HG03354 (cell line): ENCODE data around the gene TBC1D14.

Source experiments
- ATAC-seq: cut with Tn5 transposase; IDR thresholded peaks from one replicate; pipeline ENCODE4 v1.9.1; 2021; ENCODE audit warnings: mild to moderate bottlenecking; ENCODE audit not compliant: unreplicated experiment, poor library complexity, severe bottlenecking

Gene TBC1D14

GRCh38 chr4:6924361-6924779, 14.7 kb downstream of the TBC1D14 start:
- ATAC-seq = no peak

- no peak for ATAC-seq
Observed at GRCh38 chr4:6925357-6925836, 15.8 kb downstream of the TBC1D14 start.

- no peak for ATAC-seq
Observed at GRCh38 chr4:6926081-6926480, 16.5 kb downstream of the TBC1D14 start.

DNA sequence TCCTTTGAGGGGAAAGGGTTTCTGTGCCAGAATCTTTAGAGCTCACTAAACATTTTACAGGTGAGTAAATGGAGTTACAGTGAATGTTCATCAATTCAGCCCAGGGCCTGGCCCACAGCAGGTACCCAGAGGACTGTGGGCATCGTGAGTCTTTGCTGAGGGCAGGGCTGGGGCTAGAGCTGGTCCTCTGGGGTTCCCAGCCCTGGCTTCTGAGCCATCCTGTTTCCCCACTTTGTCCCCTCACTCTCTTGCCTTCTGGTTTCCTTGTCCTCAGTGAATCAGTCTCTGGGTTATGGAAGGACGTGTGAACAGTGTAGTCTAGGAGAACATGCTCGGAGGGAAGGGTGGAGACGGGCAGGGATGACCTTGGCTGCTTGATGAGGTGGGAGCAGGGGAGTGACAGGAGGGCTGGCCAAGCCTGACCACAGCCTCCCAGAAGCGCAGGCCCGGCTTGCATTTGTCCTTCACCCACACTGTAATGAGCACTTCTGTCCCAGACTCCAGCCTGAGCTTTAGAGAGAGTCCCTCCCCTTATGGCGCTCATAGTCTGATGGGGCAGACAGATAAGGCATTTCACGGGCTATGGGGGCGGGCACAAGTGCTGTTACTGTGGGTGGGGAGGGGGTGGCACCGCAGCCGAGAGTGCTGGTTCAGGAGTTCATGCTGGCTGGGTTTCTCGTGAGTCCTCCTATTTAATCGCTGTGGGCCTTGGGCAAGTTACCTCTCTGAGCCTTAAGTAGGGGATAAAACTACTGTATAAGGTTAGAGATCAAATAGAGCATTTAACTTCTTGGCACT, 17.3 kb downstream of the TBC1D14 start:
- no peak for ATAC-seq

GRCh38 chr4:6928081-6928480, 18.5 kb downstream of the TBC1D14 start:
- no peak for ATAC-seq

DNA sequence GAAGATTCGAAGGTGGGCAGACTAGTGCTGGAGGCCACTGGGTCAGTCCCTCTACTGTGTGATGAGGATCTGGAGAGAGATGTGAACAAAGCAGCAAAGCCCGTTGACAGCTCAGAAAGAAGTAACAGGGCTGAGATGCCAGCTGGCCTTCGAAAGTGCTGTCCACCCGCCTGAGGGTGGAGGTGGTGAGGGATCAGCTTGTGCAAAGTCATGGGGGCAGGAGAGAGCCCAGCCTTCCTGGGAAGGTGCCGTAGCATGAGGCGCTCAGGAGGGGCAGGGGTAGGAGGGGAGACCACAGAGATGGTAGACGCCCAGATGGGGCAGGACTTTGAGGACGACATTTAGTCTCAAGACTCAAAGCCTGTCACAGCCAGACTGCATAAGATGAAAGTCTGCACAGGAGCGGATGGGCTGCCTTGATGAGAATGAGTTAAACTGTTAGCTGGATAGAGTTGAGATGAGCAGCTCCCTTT, 19.7 kb downstream of the TBC1D14 start:
- no peak for ATAC-seq

DNA sequence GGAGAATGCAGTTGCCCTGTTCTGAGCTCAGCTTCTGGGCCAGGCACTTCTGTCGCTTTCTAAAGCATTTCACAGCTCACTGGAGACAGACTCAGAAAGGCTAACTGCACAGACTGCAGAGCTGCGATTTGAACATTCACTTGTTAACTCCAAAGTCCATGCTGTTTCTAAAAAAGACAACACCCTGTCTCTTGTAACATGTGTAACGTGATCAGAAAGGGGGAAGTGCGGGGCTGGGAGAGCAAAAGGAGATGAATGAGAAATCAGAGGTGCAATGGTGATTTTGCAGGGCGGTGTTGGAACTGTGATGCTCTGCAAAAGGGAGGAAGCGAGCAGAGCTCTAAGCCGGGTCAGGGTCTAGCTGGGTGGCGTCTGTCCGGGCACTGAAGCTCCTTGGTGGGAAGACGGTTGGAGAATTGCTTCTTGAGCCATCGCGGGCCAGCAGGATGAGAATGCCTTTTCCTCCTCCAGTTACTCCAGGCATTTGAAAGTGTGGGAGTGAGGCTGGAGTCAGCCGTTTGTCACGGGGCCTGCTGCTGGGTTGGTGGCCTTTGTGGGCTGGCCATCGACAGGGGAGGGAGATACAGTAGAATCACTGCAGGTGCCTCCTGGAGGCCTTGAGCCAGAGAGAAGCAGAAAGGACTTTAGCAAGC, 20.3 kb downstream of the TBC1D14 start:
- no peak for ATAC-seq

DNA sequence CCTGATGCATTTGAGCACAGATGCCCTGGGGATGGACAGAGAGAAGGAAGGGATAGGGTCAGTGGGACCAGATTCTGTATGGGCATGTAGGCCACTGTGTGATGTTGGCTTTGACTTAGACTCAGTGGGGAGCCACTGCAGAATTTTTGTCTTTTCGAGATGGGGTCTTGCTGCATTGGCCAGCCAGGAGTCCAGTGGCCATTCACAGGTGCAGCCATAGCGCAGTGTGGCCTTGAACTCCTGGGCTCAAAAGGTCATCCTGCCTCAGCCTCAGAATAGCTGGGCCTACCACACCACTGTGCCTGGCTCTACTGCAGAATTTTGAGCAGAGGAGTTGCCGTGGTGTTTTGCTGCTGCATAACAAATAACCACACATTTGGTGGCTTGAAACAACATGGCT, 22.8 kb downstream of the TBC1D14 start:
- ATAC-seq = no peak

DNA sequence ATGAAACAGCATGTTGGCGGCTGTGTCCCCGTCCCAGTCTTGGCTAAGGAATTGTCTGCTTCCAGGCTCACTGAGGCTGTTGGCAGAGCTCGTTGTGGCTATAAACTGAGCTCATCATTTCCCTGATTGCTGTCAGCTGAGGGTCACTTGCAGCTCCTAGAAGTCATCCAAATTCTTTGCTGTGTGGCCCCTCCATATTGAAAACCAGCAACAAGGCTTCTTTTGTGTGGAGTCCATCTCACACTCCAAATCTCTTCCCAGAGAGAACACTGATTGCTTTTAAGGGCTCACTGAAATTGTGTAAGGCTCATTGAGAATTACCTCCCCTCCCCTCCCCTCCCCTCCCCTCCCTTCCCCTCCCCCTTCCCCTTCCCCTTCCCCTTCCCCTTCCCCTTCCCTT, 23.3 kb downstream of the TBC1D14 start:
- no peak for ATAC-seq

GRCh38 chr4:6933691-6934430, 24.2 kb downstream of the TBC1D14 start:
- ATAC-seq = no peak

DNA sequence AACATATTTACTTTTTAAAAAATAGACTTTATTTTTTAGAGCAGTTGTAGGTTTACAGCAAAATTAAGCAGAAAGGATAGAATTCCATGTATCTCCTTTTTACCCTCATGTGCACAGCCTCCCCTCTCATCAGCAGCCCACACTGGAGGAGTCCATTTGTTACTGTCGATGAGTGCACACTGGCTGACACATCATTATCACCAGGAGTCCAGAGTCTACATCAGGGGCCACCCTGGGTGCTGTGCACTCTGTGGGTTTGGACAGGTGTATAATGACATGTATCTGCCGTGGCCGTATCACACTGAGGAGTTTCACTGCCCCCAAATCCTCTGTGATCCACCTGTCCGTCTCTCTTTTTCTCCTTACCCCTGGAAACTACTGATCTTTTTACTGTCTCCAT, 26.3 kb downstream of the TBC1D14 start:
- no peak for ATAC-seq

DNA sequence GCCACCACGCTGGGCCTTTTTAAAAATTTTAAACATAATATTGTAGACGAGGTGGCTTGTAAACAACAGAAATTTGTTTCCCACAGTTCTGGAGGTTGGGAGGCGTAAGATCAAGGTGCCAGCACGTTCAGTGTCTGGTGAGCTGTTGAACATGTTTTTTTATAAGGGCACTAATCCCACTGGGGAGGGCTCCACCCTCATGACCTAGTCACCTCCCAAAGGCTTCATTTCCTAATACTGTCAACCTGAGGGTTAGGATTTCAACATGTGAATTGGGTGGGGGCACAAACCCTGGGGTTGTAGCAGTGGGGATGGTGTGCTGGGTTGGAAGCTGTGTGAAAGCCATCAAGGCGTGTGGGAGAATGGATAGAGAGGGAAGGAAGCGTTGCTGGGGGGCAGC, 27.6 kb downstream of the TBC1D14 start:
- no peak for ATAC-seq

- ATAC-seq = no peak
Observed at GRCh38 chr4:6937754-6938153, 28.1 kb downstream of the TBC1D14 start.

- ATAC-seq = no peak
Observed at GRCh38 chr4:6938237-6938636, 28.6 kb downstream of the TBC1D14 start.

DNA sequence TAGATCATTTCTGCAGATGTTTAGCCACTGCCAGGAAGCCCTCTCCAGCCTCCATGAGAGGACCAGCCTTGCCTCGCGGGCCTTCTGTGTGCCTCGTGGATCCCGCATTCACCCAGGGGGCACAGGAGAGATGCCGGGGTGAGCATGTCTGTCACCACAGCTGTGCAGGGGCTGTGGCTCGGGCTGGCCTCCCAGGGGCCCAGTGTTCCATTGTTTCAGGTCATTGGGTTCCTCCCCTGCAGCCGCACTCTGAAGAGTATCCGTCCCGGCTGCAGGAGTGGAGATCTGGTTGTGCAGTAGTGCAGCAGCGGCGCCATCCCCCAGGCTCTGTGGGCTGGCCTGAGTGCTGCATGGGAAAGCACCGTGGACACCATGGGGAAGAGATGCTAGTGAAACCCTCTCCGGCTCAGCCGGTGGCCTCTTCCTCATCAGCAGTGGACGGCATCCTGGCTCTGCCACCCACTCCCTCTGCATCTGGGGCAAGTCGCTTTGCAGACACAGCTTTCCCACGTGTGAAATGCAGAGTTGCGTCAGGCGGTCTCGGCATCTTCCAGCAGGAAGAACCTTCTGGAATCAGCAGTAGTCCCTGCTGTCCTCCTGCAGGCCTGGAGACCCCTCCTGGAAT, 29.1 kb downstream of the TBC1D14 start:
- ATAC-seq = no peak

DNA sequence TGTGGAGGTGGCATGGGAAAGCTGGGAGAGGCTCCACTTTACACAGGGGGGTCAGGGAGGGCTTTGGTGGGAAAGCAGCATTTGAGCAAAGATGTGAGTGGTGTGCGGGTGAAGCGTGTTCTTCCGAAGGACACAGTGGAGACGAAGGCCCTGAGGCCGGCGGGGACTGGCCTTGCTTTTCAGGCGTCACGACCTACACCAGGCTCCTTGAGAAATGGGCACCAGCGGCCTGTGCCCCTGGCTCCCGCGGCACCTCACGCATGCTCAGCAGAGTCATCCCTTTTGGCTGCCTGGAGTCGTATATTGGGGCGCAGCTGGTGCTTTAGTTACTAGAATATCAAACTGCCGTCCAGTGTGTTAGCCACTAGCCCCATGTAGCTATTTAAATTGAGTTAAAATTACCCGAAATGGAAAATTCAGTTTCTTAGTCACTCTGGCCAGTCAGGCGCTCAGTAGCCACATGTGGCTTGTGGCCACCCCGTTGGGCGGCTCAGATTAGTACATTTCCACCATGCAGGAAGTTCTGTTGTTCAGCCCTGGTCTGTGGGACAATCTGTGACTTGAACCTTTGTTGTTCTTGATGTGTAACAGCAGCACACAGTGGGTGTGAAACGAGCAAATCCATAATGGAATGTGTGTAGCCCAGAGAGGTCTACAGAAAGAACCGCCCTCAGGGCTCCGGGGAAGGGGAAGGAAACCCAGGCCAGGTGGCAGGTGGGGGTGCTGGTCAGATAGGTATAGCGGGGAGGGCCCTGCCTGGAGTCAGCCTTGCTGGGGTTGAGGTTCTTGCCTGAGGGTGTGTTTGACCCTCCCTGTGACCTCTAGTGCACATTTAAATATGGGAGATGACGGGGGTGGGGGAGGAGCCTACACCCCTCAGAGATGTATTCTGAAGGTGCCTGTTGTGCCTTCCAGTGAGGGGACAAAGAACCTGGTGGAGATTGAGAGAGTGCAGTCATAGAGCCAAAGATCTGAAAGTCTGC, 30.4 kb downstream of the TBC1D14 start:
- ATAC-seq = peak; percentile 58

- no peak for ATAC-seq
Observed at GRCh38 chr4:6940744-6941137, 31.1 kb downstream of the TBC1D14 start.

DNA sequence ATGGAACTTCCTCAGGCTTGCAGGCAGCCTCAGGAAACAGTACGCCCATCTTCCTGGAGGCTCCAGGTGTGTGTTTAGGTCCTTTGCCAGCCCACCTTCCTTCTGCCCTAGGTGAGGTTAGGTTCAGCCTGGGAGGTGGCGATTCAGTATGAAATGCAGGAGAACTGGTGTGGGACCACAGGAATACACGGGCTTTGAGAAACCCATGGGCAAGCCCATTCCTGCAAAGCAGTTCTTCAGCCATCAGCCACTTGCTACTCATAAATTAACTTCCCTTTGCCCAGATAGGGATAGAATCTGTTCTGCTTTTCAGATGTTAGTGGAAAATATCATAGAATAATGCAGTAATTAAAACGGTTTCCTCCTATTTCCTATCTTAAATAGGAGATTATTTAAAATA, 32.2 kb downstream of the TBC1D14 start:
- no peak for ATAC-seq

- peak; percentile 58 for ATAC-seq
Observed at GRCh38 chr4:6942238-6942800, 32.7 kb downstream of the TBC1D14 start.
